Ramos (cell line): ENCODE results near the gene GRWD1.
"Not testable (repeated sequence)": the region's sequence is repeated elsewhere in the genome, so short reads cannot be mapped to it uniquely, and the experiment has no call there.

ENCODE experiments used
- in situ Hi-C: fragments of 300-500 bp; cut with MboI; formaldehyde crosslinking; loops from one replicate; pipeline ENCODE4 v1.14.3; 2022; ENCODE audit warnings: low sequenced_read_pairs; ENCODE audit not compliant: unreplicated experiment

The GRWD1 gene

DNA sequence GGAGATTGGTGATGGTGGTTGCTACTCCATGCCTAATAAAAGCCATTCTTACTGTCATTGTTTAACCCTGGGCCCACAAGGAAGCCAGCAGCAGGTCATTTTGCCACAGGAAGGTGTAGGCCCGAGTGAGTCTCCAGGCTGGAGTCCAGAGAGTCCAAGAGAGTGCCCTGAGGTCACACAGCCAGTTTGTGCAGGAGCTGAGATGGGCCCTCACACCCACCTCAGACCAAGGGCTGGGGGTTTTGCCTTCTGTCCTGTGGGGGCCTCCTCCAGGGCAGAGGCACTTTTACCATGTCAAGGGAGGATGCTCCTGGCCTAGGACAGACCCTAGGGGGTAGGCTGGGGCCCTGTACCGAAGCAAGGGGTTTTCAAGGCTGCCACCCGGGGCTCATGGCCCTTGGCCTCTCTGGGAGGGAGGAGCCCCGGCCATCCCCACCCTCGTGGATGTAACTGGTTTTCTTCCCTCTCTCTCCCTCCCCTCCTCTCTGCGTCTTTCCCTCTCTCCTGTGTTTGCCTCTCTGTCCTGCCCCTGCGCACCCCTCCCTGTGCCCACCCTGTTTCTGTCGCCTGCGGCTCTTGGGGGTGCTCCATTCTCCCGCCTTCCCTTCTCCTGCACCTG lies 31.4 kb downstream of the GRWD1 start:
- in situ Hi-C loops, result no loop called here

DNA sequence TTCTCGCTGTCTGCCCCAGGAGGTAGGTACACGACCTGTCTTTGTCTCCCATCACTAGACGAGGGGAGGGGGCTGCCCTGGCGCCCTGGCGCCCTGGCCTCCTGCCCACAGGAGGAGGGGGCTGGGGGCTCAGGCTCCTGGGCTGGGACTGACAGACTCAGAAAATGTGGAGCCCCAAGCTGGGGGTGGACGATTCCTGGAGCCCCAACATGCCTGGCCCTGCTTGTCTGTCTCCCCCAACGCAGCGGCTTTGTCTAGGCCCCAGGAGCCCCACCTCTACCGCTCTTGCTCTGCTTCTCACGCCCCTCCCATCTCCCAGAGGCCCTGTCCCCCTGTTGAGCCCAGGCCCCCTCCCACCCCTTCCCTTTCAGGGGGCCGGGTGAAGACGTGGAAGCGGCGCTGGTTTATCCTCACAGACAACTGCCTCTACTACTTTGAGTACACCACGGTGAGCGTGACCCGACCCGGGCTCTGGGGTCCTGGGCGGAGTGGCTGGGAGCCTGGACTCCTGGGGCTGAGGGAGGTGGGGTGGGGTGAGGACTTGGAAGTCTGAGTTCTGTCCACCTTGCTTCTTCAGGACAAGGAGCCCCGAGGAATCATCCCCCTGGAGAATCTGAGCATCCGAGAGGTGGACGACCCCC lies 32.0 kb downstream of the GRWD1 start:
- in situ Hi-C loops, result no loop called here

DNA sequence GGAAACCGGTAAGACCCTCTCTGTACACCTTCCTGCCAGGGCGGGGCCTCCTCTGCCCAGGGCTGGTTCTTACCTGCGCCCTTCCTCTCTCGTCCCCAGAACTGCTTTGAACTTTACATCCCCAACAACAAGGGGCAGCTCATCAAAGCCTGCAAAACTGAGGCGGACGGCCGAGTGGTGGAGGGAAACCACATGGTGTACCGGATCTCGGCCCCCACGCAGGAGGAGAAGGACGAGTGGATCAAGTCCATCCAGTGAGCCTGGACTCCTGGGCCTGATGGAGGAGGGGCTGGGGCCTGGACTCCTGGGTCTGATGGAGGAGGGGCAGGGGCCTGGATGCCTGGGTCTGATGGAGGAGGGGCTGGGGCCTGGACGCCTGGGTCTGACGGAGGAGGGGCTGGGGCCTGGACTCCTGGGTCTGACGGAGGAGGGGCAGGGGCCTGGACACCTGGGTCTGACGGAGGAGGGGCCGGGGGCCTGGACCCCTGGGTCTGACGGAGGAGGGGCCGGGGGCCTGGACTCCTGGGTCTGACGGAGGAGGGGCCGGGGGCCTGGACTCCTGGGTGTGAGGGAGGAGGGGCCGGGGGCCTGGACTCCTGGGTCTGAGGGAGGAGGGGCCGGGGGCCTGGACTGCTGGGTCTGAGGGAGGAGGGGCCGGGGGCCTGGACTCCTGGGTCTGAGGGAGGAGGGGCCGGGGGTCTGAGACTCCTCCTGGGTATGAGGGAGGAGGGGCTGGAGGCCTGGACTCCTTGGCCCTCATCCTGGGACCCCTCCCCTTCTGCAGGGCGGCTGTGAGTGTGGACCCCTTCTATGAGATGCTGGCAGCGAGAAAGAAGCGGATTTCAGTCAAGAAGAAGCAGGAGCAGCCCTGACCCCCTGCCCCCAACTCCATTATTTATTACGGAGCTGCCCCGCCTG lies 32.8 kb downstream of the GRWD1 start:
- in situ Hi-C loops, result no loop called here

DNA sequence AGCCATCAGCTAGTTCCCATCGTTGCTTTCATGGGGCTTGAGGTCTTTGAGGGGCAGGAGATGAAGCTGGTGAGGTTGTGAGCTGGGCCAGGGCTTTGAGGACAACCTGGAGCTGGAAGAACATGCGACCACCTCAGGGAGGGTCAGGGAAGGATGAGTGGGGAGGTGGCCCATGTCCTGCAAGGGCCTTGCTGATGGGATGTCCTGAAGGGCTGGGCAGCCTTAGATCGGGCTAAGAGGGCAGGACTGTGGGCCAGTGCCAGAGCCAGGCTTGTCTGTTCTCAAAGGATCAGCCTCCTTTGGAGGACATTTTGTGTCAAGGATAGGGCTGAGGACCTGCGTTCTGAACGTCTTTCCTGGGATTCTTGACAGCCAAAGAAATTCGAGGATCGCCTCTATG lies 33.9 kb downstream of the GRWD1 start:
- in situ Hi-C loops, result no loop called here

DNA sequence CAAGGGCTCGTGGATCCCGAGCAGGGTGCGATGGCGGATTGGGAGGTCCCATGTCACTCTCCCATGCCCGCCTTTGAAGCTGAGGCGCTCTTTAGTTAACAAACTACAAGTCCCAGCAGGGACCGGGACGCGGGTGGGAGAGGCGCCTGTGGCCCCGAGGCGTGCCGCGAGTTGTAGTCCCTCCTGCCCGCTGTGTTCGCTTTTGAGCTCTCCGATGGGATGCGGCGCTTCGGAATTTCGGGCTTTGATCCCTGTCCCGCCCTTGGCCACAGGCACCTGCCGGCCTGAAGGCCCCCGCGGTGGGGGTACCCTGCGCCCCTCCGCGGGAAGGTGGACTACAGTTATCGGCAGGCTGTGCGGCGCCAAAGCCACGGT lies 34.4 kb downstream of the GRWD1 start:
- in situ Hi-C loops, result no loop called here

DNA sequence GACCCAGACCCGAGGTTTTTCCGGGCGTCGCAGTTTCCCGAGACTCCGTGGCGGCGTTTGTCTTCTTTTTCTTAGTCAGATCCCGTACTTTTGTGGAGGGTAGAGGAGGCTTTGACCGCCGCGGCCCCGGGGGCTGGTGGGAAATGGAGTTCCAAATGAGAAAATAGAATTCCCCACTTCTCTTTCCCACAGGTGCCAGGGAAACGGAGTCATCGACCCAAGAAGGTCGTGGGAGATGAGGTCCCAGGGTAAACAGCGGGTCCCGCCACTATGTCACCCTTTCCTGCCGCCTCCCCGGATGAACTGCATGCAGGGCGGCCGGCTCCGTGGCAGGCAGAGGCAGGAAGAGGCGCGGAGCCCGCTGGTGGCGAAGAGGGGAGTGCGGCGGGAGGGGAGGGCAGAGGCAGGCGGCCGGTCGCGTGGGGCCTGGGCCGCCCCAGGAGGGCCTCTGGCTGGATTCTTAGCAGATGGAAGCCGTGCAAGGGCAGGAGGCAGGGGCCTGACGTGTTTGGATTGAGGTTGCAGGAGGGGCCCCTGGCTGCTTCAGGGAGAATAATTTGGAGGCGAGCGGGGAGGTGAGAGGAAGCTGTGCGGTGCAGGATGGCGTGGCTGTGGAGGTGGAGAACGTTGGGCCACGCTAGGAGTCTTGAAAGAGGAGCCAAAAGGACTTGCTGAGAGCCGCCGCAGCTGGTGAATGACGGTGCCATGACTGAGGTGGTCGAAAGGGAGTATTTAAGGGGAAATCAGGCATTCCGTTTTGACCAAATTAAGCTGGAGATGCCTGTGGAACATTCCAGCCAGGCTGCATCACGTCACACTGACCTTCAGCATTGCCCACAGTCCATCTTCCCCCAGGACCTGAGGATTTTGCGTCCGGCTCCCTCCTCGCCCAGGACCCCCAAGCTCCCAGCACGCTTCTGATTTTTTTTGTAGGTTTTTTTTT lies 35.0 kb downstream of the GRWD1 start:
- in situ Hi-C loops, result no loop called here

DNA sequence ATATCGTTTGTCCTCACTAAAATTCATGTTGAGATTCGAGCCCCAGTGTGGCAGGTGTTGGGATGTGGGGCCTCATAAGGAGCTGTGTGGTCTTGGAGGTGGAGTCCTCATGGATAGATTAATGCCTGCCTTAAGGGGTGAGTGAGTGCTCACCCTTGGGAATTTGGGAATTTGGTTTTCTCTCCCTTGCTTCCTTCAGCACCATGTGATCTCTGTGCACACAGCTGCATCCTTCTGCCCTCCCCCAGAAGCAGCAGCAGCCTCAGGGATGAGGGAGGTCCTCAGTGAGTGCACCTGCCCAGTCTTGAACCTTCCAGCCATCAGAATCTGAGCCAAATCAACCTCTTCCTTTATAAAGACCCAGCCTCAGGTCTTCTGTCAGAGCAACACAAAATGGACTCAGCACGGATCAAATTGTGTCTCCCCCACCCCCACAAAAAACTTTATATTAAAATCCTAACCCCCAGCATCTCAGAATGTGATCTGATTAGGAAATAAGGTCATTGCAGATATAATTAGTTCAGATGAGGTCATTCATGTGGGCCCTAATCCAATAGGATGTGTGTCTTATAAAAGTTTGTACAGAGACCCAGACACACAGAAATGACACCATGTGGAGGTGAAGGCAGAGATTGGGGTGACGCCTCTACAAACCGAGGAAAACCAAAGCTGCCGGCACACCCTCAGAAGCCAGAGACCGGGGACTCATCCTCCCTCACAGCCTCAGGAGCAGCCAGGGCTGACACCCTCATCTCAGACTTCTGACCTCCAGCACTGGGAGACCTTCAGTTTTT lies 36.3 kb downstream of the GRWD1 start:
- in situ Hi-C loops, result no loop called here

DNA sequence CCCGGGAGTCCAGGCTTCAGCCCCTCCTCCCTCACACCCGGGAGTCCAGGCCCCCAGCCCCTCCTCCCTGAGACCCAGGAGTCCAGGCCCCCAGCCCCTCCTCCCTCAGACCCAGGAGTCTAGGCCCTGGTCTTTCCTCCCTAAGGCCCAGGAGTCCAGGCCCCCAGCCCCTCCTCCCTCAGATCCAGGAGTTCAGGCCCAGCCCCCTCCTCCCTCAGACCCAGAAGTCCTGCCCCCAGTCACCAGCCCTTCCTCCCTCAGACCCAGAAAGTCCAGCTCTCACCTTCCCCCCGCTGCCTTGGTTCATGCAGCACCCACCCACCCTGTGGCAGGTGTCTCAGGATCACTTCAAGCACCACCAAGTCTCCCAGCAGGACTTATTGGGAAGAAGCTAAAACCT lies 37.5 kb downstream of the GRWD1 start:
- in situ Hi-C loops, result no loop called here

DNA sequence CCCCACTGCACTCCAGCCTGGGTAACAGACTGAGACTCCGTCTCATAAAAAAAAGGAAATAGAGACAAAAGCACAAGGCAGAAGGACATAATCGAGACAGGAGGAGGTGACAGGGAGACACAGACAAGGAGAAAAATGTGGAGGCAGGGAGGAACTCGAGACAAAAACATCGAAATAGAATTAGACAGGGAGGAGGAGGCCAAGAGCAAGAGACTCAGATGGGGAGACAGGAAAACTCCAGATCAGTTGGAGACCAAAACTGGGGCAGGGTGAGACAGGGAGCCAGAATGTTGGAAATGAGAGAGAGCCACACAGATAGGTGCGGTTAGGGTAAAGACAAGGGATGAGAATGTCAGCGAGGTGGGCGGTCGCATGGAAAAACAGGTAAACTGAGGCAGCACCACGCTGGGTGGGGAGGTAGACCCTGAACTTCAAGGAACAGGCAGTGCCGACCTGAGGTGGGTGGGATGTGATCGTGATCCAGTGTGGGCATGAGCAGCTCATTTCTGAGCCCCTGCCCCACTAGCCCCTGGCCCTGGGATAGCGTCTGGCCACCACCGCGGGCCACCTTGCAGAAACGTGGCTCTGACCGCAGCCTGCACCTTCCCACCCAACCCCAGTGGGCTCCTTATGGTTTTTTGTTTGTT lies 38.6 kb downstream of the GRWD1 start:
- in situ Hi-C loops, result no loop called here

DNA sequence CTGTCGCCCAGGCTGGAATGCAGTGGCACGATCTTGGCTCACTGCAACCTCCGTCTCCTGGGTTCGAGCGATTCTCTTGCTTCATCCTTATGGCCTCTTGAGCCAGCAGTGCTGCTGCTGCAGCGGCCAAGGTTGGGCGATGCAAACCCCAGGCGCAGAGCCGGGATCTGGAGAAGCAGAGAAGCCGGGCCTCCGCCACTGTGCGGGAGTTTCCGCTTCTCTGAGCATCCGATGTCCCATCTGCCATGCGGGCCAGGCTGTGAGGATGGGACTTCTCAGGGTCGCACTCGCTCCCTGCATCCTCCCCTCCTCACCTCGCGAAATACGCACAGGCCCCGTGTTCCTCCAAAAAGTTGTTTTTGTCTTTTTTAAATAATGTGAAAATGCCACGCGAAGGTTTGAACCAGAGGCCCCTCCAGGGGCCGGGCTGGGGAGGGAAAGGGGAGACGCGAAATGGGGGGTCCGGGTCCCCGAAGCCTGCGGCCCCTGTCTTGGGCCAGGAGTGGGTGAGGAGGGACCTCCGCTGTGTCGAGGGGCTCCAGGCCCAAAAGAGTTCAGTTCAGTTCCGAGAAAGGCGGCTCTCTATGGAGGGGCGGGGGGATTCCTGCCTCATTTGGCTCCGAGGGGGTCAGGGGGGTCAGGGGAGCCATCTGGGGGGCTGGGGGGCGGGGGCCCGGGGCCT lies 39.3 kb downstream of the GRWD1 start:
- in situ Hi-C loops, result no loop called here

DNA sequence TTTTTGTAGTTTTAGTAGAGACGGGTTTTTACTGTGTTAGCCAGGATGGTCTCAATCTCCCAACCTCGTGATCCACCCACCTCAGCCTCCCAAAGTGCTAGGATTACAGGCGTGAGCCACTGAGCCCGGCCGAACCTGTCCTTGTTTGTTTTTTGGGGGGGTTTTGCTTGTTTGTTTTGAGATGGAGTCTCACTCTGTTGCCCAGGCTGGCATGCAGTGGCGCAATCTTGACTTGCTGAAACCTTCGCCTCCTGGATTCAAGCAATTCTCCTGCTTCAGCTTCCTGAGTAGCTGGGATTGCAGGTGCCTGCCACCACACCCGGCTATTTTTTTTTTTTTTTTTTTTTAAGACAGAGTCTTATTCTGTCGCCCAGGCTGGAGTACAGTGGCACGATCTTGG lies 40.9 kb downstream of the GRWD1 start:
- in situ Hi-C loops, result not testable (repeated sequence)

DNA sequence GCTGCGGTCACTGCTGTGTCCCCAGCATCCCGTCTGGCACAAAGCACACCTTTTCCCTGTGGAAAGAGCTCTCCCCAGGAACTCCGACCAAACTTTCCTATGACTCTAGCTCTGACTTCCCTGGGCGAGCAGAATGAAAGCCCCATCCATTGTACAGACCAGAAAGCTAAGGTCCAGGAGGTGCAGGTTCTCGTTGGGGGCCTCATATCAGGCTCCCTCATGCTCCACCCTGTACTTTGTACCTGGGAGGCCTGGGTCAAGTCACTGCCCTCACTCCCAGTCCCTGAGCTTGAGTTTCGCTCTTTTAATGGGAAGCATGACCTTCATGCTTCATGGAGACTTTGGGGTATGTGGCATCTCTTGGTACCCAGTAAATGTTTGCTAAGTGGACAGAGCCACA lies 41.8 kb downstream of the GRWD1 start:
- in situ Hi-C loops, result no loop called here

DNA sequence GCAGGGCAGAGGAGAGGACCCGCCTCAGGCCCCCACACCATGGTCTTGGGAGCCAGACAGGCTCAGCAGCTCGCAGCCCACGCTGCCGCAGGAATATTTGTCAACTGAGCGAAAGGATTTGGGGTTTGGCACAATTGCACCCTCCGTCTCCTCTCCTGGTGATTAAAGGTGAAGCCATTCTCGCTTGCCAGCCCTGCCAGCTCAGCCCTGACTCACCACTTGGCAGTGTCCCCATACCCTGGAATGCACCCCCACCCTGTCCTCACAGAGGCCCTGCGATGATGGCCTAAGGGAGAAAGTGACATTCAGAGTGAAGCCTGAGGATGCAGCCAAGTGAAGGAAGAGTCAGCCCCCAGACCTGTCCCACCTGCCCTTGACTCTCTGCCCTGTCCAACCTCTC lies 42.2 kb downstream of the GRWD1 start:
- in situ Hi-C loops, result no loop called here

DNA sequence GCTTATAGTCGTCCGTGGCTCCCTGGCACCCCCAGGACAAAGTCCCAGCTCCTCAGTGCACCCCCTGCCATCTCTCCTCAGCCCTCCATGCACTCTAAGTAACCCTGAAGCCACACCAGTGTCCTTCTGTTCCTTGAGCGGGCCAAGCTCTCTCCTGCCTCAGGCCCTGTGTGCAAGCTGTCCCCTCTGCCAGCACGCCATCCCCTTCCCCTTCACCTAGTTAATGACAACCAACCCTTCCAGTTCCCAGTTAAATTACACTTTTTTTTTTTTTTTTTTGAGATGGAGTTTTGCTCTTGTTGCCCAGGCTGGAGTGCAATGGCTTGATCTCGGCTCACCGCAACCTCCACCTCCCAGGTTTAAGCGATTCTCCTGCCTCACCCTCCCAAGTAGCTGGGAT lies 42.7 kb downstream of the GRWD1 start:
- in situ Hi-C loops, result not testable (repeated sequence)

DNA sequence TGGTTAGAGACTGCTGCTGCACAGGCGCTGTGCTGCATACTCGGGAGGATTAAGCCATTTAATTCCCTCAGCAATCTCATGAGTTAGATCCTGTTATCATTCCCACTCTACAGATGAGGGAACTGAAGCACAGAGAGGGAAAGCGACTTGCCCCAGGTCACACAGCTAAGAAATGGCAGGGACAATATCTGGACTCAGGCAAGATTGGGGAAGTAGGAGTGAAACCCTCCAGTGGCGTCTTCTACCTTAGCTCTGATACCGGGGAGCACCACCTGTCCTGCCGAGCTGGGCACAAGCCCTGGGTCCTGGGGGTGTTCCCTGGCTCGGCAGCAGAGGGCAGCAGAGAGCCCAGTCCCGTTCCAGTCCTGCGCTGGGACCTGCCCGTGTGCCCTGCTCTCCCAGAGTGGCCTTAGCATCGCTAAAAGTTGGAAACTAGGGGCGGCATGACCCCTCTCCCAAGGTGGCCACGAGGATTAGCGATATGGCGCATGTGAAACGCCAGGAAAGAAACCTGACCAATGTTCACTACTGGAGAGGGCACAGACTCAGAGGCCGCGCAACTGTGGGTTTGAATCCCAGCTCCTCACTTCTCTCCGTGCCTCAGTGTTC lies 43.9 kb downstream of the GRWD1 start:
- in situ Hi-C loops, result no loop called here

DNA sequence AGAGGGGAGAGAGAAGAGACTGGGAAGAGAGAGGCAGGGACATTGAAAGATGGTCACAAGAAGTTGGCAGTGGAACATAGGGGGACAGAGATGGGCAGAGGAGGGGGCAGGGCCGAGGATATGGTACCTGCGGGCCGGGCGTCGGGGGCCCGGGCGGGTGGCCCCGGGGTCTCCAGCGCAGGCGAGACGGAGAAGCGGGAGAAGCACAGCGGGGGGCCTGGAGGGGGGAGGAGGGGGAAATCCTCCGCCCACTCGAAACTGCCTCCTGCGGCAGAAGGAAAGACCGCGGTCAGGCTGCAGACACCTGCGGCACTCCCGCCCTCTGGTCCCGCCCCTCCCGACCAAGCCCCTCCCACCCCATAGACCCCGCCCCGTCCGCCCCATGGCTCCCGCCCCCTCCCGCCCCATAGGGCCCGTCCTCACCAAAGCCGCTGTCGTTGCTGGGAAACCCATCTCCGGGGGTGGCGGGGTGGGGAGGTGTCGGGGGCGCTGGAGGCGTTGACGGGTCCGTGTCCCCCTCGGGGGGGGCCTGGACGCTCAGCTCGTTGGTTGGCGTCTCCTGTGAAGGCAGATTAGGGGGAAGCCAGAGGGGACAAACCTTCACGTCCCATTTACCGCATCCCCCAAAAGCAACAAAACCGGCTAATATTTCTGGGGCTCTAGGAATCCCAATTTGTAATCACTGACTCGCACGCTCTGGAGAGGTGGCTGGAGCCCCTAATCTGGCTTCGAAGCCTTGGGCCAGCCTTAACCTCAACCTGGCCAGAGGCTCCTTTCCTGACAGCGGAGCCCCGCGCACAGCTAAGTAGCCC lies 45.4 kb downstream of the GRWD1 start:
- in situ Hi-C loops, result no loop called here

DNA sequence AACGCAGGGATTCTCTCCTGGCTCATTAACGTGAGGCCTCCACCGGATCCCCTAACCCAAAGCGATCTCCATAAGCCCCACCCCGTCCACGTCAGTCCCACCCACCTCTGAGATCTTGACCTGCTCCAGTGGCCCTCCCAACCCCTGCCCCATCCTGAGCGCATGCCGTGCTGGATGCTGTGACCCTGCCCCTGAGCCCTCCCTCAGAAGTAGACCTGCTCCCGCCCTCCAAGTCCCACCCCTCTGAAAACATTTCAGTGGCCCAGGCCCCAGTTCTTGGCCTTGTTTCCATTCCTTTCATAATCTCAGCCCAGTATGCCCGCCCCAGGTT lies 46.0 kb downstream of the GRWD1 start:
- in situ Hi-C loops, result no loop called here
